ENCODE measurements around the gene PPP2R5A.
"Not testable (repeated sequence)": the region's sequence is repeated elsewhere in the genome, so short reads cannot be mapped to it uniquely, and the experiment has no call there.

PPP2R5A gene

DNA sequence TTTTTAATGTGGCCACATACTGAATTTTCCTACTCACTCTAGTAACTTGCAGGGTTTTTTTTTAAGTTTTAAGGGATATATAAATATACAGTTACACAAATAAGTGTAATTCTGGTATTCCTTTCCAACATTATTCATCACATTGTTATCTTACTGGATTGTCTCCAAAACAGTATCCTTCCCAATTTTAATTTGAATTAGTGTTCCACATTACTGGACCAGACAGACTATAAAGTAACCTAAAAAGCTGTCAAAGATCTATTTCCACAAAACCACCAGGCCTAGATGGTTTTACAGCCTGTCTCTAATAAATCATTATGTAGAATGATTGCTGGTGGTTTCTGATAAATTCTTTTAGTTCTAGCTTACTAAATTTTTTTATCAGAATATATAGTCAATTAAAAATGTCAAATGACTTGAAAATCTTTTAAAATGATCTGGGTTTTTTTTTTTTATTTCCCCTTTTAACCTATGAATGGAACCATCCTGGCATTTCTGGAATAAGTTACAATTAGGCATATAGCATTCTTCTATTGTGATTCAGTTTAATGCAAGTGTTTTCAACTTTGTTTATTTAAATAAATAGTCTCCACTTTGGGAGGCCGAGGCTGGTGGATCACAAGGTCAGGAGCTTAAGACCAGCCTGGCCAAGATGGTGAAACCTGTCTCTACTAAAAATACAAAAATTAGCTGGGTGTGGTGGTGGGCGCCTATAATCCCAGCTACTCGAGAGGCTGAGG, 70.2 kb downstream of the PPP2R5A start:
- peak; percentile 15 for DNase-seq (ENCODE audit: low spot score)

DNA sequence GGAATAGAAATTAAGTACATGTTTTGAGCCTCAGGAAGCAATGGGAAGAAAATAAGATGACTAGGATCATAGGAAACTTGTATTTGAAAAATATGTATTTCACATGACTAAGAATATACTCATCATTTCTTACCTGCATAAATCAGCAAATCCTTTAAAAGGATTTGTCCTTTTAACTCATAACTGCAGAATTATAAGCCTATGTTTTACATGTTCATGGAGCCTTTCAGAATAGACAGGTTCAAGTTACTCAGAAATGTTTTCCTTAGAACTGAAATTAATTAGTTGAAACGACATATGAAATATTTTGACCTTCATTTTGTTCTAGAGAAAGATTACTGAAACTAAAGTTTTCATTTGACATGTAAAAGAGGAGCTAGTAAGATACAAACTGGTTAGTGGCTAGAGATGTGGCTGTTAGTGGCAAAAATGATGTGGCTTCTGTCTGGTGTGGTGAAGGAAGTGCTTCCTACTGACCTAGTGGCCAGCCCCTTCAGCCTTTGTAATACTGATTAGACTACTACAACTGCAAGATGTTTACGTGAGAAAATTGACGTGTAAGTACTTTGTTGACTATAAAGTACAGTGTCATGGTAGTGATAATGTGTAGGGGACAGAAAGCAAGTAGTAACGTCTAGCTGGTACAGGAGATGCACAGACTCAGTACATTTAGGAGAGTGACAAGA, 74.7 kb downstream of the PPP2R5A start:
- no peak for DNase-seq (ENCODE audit: low spot score)

DNA sequence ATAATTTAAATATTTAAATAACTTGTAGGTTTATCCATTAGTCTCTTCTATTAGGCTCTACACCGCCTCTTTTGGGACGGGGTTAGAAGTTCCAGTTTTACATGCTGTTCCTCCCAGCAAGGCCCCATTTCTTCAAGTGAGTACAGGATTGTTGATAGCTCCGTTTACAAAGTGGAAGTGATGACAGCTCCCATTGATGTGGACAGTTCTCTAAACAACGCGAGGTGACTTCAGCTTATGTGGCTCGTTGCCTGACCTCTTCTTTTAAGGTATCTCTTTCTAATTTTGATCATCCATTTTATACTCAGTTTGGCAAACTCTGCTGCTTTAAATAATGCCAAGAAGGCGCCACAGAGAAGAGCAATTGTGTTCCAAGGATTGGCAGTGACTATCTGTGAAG, 79.8 kb downstream of the PPP2R5A start:
- no peak for DNase-seq (ENCODE audit: low spot score)

DNA sequence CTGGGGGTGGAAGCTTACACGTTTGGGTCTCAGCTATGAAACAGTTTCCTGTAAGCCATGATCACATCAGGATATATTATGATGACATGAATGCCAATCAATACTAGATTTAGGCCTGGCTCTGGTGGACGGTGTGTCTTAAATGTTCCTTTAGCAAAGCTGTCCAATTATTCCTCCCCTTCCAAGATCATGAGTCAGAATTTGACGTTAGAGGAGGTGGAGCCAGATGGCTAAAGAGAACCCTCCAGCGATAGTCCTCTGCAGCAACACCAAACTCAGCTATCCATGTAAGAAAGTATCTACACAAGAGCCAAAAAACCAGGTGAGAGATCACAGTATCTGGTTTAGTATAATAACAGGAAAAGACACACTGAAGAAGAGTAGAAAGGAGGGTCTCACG, 81.7 kb downstream of the PPP2R5A start:
- DNase-seq (ENCODE audit: low spot score): peak; percentile 48

DNA sequence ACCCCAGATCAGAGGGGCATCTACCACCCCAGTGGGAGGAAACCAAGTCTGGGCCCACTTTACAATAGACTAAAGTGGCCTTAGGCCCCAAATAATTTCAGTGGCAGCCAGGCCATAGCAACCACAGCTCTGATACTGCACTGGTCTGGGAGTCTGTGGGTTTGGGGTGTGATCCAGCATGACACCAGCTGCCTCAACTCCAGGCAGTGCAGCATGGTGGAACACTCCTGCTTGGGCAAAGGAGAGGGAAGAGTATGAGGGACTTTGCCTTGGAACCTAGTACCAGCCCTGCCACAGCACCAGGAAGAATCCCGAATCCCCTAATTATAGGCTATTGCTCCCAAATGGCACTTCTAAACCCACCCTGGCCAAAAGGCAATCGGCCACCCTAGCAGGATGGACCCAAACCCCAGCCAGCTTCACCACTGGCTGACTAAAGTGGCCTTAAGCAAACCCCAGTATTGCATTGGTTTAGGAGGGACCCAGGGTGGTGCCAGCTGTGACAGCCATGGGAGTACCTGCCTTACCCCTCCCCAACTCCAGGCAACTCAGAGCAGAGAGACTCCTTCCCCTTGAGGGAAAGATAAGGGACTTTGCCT, 82.4 kb downstream of the PPP2R5A start:
- DNase-seq (ENCODE audit: low spot score): no peak

DNA sequence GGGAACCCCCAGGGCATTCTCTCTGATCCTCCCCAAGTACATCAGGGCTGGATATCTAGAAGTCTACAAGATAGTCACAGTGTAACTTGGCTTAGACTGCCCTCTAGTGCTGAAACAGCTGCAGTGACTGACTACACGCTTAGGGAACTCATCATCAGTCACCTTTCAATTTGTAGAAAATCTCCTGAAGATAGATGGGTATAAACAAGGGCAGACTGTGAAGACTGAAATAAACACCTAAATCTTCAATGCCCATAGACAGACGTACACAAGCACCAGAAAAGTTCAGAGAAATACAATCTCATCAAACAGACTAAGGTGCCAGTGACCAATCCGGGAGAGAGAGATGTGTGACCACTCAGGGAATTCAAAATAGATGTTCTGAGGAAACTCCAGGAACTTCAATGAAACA, 82.9 kb downstream of the PPP2R5A start:
- peak; percentile 82 for DNase-seq (ENCODE audit: low spot score)

DNA sequence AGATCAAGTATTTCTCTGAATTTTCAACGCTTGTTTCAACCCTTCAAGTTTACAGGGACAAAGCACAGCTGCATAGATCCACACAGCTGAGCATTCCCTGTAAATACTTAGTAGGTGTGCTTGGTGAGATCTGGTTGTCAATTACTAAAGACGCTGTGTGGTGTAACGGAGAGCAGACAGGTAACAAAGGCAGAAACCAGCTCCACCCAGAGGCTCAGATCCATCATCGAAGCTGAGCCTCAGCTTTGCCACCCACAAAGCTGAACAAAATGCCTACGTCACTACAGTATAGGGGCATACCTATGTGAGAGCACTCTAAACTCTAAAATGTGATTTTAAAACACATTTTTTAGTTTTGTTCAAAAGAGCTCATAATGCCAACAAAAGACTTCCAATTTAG, 90.8 kb downstream of the PPP2R5A start:
- no peak for DNase-seq (ENCODE audit: low spot score)

DNA sequence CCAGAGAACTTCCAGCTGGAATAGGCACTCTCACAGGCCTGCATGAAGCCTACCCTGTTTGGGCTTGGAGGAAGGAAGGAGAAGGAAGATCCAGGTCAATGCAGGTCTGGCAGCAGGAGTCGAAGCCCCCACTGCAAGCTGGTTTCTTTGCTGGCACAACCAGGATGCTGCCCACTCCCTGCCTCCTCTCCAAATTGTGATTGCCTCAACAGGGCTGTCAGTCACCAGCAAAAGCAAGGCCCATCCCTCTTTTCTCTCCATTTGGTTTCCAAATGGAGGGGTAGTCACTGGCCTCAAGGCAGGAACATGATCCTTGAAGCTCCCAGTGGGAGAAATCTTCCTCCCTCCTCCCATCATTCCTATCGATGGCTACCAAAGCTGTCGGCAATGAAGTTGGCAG, 92.4 kb downstream of the PPP2R5A start:
- DNase-seq (ENCODE audit: low spot score): no peak

DNA sequence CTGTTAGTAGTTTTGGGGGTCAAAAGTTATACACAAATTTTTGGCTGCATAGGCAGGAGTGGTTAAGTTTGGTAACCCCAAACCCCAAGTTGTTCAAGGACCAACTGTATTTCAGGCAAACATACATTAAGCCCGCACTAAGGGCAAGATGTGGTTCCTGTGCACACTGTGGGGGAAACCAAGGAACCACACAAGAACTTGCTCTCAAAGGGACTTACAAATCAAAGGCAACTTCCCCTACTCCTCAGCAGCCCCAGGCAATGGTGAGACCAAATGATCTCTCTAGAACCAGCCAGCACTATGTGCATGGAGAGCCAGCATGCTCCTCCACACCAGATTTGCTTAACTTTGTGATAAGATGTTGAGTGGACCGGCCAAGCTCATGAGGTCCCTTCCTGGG, 94.2 kb downstream of the PPP2R5A start:
- DNase-seq (ENCODE audit: low spot score): no peak

DNA sequence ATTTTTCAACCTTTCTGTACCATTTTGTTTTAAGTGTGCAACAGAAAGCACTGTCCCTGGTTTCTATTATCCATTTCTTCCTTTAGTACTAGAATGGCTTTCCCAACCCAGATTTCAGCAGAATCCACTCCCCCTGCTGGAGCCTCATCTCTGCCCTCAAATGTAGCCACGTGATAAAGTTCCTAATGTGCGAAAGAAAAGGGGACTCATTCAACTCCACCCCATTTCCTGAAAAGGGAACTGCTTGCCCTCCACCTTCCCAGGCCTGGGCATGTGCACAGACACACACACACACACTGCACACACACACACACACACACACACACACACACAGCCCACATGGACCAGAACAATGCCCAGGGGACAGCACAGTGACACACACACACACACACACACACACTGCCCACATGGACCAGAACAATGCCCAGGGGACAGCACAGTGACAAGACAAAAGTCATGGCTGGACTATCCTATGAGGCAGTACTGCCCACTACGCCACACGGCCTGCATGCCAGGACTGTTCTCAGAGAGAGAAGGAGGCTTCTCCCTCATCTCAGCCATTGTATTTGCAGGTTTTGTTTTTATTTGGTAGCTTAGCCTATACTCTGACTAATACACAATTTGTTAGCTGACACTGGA, 96.3 kb downstream of the PPP2R5A start:
- no peak for DNase-seq (ENCODE audit: low spot score)

DNA sequence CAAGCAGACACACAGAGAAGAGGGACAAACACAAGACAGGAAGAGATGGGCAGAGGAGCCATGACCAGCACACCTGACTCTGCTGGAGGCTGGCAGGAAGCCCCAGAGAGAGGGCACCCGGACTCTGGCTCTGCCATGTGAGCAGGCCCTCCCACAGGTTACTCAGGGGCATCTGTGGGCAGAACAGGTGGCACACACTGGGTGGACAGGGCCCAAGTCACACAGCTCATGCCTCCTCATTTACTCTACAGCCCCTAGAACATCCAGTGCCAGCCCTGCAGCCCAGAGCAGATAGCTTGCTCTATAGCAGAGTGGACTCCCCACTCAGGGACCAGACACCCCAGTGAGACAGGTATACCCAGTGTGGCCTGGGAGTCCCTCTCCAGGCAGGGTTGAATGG, 100.8 kb downstream of the PPP2R5A start:
- DNase-seq (ENCODE audit: low spot score): no peak

DNA sequence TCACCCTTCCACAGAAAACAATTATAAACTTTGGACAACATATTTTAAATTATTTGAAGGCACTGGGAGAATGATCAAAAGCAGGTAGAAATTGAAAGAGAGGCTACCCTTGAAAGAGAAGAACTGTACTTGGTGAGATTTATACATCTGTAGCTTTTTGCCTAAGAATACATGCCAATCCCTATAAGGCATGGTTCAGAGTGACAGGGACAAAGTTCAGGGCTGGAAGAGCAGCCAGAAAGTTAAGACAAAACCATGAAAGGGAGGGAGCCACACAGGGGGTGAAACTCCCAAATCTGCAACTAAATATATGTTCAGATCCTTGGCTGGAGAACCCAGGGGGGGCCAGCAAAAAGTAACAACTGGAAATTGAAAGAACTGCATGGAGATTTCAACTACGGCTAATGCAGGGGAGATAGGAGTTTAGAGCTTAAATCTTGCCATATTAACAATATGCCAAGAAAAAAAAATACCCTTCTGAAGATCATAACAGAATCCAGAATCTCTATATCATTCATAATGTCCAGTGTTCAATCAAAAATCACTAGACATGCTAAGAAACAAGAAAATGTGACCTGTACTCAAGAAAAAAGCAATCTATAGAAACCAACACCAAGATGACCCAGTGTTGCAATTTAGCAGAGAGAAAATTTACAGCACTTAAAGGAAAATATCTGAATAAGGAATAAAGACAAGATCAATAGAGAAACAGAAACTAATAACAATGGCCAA, 103.9 kb downstream of the PPP2R5A start:
- DNase-seq (ENCODE audit: low spot score): no peak

DNA sequence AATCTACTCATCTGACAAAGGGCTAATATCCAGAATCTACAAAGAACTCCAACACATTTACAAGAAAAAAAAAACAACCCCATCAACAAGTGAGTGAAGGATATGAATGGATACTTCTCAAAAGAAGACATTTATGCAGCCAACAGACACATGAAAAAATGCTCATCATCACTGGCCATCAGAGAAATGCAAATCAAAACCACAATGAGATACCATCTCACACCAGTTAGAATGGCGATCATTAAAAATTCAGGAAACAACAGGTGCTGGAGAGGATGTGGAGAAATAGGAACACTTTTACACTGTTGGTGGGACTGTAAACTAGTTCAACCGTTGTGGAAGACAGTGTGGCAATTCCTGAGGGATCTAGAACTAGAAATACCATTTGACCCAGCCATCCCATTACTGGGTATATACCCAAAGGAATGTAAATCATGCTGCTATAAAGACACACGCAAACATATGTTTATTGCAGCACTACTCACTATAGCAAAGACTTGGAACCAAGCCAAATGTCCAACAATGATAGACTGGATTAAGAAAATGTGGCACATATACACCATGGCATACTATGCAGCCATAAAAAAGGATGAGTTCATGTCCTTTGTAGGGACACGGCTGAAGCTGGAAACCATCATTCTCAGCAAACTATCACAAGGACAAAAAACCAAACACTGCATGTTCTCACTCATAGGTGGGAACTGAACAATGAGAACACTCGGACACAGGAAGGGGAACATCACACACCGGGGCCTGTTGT, 110.6 kb downstream of the PPP2R5A start:
- DNase-seq (ENCODE audit: low spot score): not testable (repeated sequence)

DNA sequence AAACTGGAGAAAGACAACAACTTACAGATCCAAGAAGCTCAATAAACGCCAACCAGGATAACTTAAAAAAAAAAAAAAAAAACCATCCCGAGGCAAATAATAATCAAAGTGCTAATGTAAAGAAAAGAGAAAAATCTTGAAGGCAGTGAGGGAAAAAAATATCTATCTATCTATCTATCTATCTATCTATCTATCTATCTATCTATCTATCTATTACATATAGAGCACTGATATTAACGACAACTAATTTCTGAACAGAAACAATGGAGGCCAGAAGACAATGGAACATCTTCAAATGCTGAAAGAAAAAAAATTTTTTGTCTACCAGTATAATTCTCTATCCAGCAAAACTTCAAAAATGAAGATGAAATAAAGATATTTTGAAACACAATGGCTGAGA, 111.4 kb downstream of the PPP2R5A start:
- no peak for DNase-seq (ENCODE audit: low spot score)

DNA sequence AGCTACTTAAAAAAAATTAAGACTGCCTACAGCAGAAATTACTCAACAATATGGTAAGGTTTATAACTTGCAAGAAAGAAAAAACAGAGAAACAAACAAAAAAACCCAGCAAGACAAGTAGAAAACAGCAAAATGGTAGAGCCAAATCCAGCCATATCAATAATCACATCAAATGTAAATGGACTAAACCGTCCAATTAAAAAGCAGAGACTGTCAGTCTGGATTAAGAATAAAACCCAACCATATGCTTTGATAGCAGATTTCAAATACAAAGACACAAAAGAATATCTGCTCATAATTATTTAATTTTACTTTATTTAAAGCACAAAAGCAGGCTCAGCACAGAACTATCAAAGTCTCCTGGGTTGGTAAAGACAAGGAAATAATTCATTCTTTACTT, 112.0 kb downstream of the PPP2R5A start:
- DNase-seq (ENCODE audit: low spot score): no peak

DNA sequence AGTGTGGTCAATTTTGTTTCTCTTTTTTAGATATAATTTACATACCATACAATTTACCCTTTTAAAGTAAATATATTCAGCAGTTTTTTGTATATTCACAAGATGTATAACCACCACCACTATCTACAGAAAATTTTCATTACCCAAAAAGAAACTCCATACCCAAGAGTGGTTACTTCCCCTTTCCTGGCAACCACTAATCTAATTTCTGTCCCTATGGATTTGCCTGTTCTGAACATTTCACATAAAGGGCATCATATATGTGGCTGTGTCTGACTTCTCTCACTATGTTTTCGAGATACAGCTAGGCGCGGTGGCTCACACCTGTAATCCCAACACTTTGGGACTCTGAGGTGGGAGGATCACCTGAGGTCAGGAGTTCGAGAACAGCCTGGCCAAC, 115.8 kb downstream of the PPP2R5A start:
- DNase-seq (ENCODE audit: low spot score): no peak

DNA sequence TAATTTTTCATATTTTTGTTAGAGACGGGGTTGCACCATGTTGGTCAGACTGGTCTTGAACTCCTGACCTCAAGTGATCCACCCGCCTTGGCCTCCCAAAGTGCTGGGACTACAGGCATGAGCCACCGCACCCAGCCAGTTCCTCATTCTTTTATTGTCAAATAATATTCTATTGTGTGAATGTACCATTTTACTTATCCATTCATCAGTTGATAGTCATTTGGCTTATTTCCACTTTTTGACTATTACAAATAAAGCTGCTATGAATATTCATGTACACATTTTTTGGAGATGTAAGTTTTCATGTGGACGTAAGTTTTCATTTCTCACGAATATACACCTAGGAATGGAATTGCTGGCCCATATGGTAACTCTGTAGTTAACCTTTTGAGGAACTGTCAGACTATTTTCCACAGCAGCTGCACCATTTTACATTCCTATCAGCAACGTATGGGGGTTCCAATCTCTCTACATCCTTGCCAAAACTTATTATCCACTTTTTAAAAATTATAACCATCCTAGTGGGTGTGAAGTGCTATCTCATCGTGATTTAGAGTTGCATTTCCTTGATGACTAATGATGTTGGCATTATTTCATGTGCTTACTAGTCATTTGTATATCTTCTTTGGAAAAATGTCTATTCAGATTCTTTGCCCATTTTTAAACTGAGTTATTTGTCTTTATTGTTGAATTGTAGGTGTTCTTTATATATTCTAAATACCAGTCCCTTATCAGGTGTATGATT, 116.8 kb downstream of the PPP2R5A start:
- DNase-seq (ENCODE audit: low spot score): no peak

DNA sequence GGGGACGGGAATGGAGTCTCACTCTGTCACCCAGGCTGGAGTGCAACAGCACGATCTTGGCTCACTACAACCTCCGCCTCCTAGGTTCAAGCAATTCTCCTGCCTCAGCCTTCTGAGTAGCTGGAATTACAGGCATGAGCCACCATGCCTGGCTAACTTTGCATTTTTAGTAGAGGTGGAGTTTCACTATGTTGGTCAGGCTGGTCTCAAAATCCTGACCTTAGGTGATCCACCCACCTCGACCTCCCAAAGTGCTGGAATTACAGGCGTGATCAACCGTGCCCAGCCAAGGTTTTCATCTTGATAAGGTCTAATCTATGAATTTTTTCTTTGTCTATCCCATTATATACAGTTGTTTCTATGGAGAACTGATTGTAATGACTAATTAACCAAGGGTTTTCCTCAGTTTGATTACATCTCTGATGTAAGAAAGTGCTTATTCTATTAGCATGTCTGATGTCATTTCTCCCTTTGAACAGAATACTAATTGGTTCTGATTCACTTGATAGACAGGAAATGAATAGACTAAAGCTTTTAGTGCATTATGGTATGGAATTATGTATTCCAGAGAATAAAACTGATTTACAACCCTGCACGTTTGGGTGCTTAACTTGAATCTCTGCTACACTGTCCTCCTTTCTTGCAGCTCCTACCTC, 117.6 kb downstream of the PPP2R5A start:
- no peak for DNase-seq (ENCODE audit: low spot score)

DNA sequence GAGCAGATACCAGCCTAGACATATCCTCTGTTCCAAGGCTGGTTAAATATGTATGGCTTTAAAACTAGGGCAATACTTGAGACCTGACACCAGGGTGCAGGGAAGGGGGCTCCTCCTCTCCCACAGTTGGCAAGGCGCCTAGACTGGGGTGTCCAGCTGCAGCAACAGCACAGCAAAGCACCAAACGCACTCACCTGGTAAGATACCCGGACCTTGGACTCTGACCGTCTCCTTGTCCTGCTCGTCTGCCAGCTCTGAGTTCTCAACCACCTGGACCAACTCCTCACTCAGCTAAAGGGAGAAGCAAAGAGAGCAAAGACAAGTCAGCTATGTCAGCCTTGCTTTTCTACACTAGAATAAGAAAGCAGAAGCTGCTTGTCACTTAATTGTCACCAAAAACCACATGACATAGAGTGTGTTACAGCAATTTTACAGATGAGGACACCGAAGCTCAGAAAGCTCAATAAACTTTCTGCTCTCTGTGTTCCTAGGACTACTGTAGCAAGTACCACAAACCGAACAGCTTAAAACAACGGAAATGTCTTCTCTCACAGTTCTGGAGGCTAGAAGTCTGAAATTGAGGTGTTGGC, 125.1 kb downstream of the PPP2R5A start:
- DNase-seq (ENCODE audit: low spot score): no peak
